NCI-H187 treated with DMSO at 0.1 percent for 48 hours (cell line): ENCODE measurements around the gene FAM169A.
A peak's percentile ranks its signal among the peaks of the same experiment; 100 is the strongest.
"Not testable (repeated sequence)": the region's sequence is repeated elsewhere in the genome, so short reads cannot be mapped to it uniquely, and the experiment has no call there.

ENCODE experiments used
- DNase-seq: peaks from one replicate; lab custom pipeline; 2025; lab: John Stamatoyannopoulos, UW

FAM169A gene

GRCh38 chr5:74798977-74799911 lies 66.9 kb downstream of the FAM169A start:
- DNase-seq = no peak

- not testable (repeated sequence) for DNase-seq
These were observed 74.5 kb downstream of the FAM169A start for GRCh38 chr5:74791669-74792068.

- no peak for DNase-seq
These were observed 78.8 kb downstream of the FAM169A start for GRCh38 chr5:74787424-74787823.

GRCh38 chr5:74786851-74787250 lies 79.3 kb downstream of the FAM169A start:
- DNase-seq = no peak

- no peak for DNase-seq
These were observed 87.6 kb downstream of the FAM169A start for GRCh38 chr5:74778609-74779008.

GRCh38 chr5:74772359-74772758 lies 93.8 kb downstream of the FAM169A start:
- DNase-seq = no peak

- no peak for DNase-seq
These were observed 98.6 kb downstream of the FAM169A start for GRCh38 chr5:74767579-74767913.

- DNase-seq = peak; percentile 58
These were observed 99.2 kb downstream of the FAM169A start, which contains the start of the genes GFM2 and NSA2 for GRCh38 chr5:74766849-74767578. Gene GFM2 (minus strand): TSS chr5:74767117. CDS start chr5:74763742, 3,375 bp downstream. Gene NSA2 (plus strand): TSS chr5:74767249. CDS start chr5:74767361, 112 bp downstream.

- DNase-seq = no peak
These were observed 99.8 kb downstream of the FAM169A start for GRCh38 chr5:74766418-74766848.

- DNase-seq = no peak
These were observed 100.3 kb downstream of the FAM169A start for GRCh38 chr5:74765929-74766328.

- DNase-seq = no peak
These were observed 101.0 kb downstream of the FAM169A start for GRCh38 chr5:74765201-74765600.

- no peak for DNase-seq
These were observed 102.7 kb downstream of the FAM169A start for GRCh38 chr5:74763504-74763903.

GRCh38 chr5:74762599-74762998 lies 103.6 kb downstream of the FAM169A start:
- DNase-seq = no peak

GRCh38 chr5:74761241-74761640 lies 104.9 kb downstream of the FAM169A start:
- DNase-seq = no peak

GRCh38 chr5:74748742-74749141 lies 117.4 kb downstream of the FAM169A start:
- not testable (repeated sequence) for DNase-seq

GRCh38 chr5:74738406-74738805 lies 127.8 kb downstream of the FAM169A start:
- DNase-seq = no peak

- DNase-seq = no peak
These were observed 129.4 kb downstream of the FAM169A start for GRCh38 chr5:74736759-74737158.
